RWPE1 (cell line): ENCODE measurements around the gene RASSF3.

Experiments used
- CTCF ChIA-PET: fragments of 350-600 bp; sonication (Branson Sonifier 250); formaldehyde crosslinking; extraction: SDS; loops from one replicate; lab custom pipeline; 2021; lab: Yijun Ruan, JAX
- POLR2A ChIA-PET: fragments of 400-600 bp; formaldehyde crosslinking; extraction: SDS; loops from one replicate; lab custom pipeline; 2020; ENCODE audit warnings: antibody characterized with exemption; ENCODE audit not compliant: low non-redundant PET; lab: Yijun Ruan, JAX
- DNase-seq: peaks from one replicate; pipeline ENCODE4 v3.0.0; 2012; ENCODE audit warnings: low spot score
- H3K27ac ChIP-seq: fragments of 450-650 bp; 2 replicates; pipeline ENCODE4 v1.5.1; 2017
- CTCF ChIP-seq: fragments of 450-650 bp; conservative IDR thresholded peaks from 2 replicates; pipeline ENCODE4 v1.5.1; 2017; ENCODE audit warnings: low read depth, mild to moderate bottlenecking

RASSF3 gene

GRCh38 chr12:64731683-64732082 is 121.4 kb downstream of the RASSF3 start:
- no peak overlapping the region for H3K27ac ChIP-seq
- no peak for DNase-seq
- ChIA-PET CTCF (no interaction called here), POLR2A (no interaction called here)
- no peak for TF ChIP-seq CTCF

GRCh38 chr12:64733857-64734256 is 123.6 kb downstream of the RASSF3 start:
- no peak for TF ChIP-seq CTCF
- CTCF ChIA-PET = interaction anchor here (0.5 to 1.1 kb wide), 2 partner anchors 184 to 238 kb away, joined by 3 read pairs; no protein-coding TSS in a partner anchor
- DNase-seq = peak; percentile 89
- POLR2A ChIA-PET = no interaction called here
- H3K27ac ChIP-seq = peak overlapping the region; percentile 37; the same call in 1 of the 2 replicates

- POLR2A ChIA-PET = no interaction called here
- no peak overlapping the region for H3K27ac ChIP-seq
- no peak for DNase-seq
- TF ChIP-seq CTCF = no peak
- CTCF ChIA-PET = interaction anchor here (0.6 kb wide), 1 partner anchor 790 kb away, joined by 3 read pairs; no protein-coding TSS in a partner anchor
Observed at GRCh38 chr12:64735442-64735841, 125.1 kb downstream of the RASSF3 start.

- TF ChIP-seq CTCF = no peak
- POLR2A ChIA-PET = no interaction called here
- DNase-seq = no peak
- H3K27ac ChIP-seq = no peak overlapping the region
- CTCF ChIA-PET = interaction anchor here (0.6 kb wide), 1 partner anchor 132 kb away, joined by 3 read pairs; no protein-coding TSS in a partner anchor
Observed at GRCh38 chr12:64736771-64737170, 126.5 kb downstream of the RASSF3 start.

- no peak for DNase-seq
- ChIA-PET CTCF (no interaction called here), POLR2A (no interaction called here)
Observed at GRCh38 chr12:64737539-64737938, 127.2 kb downstream of the RASSF3 start.

GRCh38 chr12:64739778-64740177 is 129.5 kb downstream of the RASSF3 start:
- POLR2A ChIA-PET = no interaction called here
- TF ChIP-seq CTCF = no peak
- CTCF ChIA-PET = no interaction called here
- DNase-seq = no peak
- no peak overlapping the region for H3K27ac ChIP-seq

More at GRCh38 chr12:64737539-64737938, 127.2 kb downstream of the RASSF3 start:
- TF ChIP-seq CTCF = no peak
- H3K27ac ChIP-seq = no peak overlapping the region
